HG03025 (cell line): Measurements from ENCODE around the gene GRB10.

Experiments used
- ATAC-seq: cut with Tn5 transposase; IDR thresholded peaks from one replicate; pipeline ENCODE4 v1.9.1; 2021; ENCODE audit warnings: mild to moderate bottlenecking, moderate library complexity; ENCODE audit not compliant: unreplicated experiment, low FRiP score

The GRB10 gene

DNA sequence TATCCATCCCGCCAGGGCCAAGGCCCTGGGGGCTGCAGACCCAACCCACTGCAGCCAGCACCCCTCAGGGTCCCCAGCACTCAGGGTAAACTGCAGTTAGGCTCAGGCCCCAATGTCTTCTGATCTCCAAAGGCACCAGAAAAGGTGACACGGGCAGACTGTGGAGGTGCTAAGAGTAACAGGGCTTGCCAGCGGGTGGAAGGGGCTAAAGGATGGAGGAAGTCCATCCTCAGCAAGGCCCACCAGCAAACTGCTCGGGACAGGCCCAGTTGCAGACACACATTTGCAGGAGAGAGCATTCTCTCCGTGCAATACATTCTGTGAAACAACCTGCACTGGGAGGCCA, 121.9 kb downstream of the GRB10 start:
- ATAC-seq, result no peak

DNA sequence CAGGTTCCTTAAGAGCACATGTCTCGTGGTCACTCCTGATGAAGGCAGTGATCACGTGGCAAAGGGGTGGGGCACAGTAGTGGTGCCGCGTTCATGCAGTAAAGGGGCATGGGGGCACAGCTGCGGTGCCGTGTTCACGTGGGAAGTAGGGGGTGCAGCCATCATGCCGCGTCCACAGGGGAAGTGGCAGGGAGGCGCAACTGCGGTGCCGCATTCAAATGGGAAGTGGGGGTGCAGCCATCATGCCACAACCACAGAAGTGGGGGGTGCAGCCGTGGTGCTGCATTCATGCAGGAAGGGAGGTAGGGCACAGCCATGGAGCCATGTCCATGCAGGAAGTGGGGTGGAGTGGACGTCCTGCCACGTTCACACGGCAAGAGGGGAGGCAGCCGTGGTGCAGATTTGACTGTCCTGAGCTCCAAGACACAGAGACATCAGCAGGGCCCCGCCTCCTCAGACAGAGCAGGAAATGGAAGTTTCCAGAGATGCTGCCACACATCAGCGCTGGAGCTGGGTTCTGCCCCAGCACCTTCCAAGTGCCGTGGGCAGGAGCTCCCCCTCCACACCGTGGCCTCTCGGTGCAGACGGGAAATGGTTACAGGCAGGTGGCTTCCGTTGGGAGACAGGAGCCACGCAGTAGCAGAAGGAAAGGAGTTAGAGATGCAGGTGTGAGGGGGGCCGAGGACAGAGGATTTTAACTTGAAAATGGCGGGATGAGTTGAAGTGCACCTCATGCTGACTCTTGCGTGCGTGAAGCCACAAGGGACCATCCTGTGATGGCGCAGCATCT, 122.5 kb downstream of the GRB10 start:
- ATAC-seq, result no peak

DNA sequence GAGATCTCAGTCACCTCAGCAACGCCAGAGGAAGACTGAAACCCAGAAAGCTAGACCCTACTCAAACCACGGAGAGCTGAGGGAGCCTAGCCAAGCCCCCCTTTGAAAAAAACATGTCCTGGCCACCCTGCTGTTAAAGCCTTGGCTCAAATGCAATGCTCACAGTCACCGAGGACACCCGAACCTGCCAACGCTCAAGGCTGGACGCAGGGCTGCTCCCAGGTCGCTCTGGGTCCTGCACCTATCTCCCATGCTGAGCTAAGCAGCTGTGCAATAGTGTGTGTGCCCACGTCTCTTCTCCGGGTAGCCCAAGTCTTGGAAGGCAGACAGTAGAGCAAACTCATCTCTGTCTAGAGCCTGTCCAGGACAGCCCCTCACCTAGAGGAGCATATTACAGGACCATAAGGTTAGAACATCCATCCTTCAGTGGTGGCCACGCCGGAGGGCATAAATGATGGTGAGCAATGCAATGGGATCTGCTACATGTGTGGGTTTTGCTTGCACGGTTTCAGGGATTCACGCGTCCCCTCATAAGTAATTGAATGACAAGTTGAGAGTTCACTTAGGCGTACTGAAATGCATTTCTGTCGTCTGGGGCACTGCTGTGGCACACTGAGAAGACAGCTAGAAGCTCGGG, 123.2 kb downstream of the GRB10 start:
- ATAC-seq, result no peak

DNA sequence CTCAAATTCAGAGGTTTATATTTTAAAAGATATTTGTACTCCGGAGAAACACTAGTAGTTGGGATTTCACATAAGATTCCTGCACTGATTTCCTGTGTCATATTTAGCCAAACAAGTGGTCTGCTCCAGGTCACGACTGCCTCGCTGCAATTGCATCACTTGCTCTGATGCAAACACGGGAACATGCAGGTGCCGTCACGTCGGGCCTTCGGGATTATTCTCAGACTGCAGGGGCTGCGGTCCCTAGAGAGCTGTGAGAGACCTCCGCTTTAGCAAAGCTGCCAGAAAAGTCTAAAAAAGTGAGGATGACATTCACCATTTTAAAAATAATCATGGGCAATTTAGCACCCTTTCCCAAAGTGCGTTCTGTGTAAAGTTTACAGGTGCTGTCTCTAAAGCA, 124.0 kb downstream of the GRB10 start:
- no peak for ATAC-seq

DNA sequence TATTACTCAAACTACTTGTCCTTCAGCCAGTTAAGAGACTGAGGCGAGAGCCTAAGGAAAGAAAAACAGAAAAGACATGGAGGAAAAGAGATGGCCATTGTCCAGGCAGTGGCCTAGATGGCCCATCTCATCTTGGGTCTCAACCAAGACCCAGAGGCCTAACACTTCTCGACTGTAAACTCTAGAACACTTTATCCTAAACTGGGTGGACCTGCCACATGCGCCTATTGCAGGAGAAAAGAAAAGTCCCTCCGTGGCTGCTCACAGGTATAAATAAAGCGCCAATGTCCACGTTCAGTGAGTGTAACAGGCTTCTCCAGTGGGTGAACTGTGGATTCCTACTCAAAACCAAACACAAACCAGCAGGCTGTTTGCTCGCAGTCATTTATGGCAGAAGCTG, 124.8 kb downstream of the GRB10 start:
- ATAC-seq, result no peak

DNA sequence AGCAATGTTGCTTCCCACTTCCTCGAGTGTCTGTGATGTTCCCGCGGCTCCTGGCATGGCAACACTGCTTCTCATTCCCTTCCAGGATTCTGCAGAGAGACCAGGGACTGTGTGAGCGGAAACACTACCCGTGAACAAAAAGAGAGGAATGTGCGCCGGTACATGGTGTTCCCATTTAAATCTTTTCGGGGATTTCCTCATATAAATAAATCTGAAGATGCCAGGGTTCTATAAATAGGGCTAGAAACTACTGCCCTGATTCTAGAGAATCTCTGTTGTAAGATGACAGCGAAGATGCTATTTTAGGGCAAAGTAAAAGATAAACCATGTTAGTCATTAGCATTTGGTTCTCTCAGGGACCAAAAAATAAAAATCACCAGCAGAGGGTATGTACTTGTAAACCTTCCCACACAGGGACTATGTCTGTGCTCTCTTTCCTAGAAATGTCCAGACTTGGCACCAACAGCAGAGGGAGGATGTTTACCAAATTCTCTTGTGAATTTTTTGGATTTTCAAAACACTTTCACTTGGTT, 125.3 kb downstream of the GRB10 start:
- no peak for ATAC-seq

DNA sequence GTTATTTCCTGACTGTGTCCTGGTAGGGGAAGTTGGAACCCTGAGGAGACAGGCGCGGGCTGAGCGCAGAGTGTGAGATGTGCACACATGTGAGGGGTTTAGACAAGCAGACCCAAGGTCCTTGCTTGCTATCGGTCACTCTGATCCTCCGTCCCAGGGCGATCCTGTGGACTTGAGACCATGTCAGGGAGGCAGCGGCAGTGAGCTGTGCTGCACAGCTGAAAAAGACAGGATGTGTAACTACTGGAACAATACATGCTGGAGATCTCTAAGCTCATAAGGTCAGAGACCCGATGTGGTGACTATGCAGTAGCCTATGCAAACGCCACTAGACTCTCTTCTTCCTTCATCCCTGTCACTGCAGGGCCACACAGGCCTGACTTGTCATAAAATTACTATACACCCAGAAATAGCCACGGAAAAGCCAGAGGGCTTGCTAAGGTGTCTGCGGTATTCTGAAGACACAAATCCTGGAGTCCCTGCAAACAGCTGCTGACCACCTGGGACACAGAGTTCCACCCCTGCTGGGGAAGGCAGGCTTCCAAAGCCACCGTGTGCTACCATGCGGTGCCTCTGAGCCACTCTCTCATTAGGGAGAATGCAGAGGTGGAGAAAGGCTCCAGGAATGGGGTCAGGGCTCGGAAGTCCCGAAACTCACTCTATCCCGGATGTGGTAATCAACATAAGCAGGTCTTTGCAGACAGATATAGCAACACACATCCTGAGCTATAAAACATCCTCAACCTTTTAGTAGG, 126.4 kb downstream of the GRB10 start:
- no peak for ATAC-seq

DNA sequence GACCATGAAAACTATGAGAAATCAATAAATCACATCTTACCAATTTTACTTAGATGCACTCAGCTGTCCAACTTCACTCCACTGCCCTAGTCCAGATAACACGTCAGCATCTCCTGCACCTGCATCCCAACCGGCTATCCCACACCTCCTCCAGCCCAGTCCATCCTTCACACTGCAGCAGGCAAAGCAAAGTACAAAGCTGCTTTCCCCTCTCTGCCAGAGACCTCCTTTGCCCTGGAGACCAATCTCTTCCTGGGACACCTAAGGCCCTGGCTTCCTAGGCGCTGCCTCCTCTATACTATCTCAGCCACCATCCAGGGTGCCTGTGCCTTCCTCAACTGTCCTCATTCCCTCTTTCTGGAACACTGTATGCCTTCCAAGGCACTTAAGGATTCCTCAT, 127.2 kb downstream of the GRB10 start:
- ATAC-seq, result no peak

DNA sequence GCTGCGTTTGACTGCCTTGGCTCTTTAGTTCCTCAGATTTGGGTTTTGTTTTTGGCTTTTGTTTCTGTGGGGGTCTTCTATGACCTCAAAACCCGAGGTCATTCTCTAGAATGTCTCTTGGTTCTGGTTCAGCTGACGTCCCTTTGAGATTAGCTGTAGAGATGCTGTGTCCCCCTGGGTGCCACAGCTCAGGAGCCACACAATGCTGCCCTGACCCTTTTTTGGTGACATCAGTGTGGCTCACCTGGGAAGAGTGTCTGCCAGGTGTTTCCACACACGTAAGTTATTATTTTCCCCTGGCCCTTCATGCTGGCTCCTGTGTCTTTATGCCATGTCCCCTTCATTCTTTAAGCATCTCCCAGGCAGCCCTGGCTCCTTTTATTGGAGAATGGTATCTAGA, 127.7 kb downstream of the GRB10 start:
- ATAC-seq, result no peak

DNA sequence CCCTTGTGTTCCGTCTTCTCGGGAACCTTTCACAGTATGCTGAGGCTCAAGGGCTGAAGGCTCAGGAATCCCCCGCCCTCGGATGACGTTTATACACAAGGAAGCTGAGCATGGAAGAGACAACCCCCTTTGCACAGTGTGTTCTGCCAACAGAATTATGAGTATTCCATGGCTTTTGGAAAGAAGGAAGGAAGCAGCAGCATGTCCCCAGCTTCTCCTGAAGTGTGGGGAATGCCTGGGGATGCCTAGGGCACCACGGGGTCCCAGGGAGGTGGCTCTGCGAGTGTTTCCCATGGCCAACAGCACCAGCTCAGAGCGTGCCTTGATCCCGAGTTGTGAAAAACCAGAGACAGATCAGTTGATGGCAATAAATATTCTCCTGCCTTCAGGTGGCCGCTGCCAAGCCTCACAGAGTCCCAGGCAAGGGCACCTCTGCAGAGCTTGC, 128.7 kb downstream of the GRB10 start:
- no peak for ATAC-seq

DNA sequence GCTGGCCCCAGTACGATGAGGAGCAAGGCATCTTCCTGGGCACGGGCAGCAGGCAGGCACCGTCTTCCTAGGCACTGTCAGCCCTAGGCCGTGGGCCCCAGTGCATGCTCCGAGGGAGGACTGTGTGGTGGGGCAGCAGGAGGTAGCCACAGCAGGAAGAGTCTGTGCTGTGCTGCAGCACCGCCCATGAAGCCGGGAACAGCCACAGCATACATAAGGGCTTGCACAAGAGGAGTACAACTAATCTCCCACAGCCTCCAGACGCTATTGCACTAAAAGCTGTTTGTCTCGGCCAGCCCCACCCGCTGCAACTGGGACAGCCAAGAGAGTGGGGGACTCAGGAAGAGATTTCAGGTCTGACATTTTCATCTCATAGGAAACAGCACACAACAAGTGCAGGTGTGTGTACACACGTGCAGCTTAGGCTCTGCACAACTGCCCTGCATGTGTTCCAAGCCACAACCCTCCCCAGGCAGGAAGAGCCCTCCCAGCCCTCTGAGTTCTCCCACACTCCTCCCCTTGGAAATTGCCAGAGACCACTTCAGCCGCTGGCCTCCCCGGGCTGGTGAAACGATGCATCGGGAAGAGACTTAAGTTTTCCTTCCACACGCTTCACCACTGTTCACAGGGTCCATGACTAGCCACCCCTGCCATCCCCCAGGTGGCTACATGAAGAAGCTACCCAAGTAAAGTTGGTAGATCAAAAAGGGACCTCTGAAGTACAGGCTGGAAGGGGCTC, 129.4 kb downstream of the GRB10 start:
- ATAC-seq, result no peak

DNA sequence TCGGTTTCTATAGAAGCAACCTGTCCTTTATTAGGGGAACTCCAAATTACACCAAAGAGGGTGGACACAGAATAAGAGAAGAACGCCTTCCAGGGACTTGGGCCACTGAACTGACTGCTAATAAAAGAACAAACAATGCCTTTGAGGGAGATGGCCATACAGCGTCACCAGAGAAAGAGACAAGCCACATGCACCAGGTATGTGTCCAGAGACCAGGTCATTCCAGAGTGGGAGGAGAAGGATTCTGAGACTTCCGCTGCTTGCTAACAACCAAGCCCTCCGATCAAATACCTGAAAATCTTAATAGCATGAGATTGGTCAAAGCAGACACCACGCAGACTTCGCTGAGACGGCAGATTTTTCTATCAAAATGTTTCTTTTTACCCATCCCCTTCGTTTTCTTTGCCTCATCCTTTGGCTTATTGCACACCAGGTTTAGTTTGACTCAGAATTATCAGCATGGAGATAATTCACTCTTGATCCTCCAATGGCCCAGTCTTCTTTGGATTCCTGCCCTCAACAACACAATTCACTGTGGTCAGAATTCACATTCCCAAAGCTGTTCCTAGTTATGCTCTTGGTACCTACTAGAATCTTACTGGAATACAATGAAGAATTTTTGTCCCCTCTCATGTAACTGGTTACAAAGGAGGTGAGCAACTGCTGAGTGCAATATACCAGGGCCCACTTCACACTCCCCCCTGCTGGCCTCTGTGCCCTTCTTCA, 130.1 kb downstream of the GRB10 start:
- ATAC-seq, result no peak

DNA sequence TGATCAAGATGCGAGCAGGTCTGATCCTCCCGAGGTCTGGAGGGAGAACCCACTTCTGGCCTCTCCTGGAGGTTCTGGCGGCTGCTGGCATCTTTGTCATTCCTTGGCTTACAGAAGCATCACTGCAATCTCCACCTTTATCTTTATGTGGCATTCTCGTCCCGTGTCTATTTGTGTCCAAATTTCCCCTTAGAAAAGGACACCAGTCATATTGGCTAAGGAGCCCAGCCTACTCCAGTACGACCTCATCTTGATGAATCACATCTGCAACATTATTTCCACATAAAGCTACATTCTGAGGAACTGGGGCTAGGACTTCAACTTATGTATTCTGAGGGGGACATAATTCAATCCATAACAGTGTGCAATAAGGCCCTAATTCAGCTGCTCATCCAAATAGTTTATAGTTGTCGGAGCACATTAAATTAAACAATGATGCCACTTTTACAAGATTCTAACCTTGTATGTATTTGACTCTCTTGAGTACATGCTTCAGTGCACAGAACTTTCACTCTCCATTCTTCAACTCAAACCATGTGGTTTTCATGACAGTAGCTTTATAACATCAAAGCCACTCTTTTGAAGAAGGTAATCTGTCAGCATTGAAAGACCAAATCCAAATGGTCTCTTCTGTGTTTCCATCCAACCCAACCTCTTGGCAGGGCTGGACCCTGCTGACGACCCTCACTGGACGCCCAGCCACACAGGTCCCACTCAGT, 131.3 kb downstream of the GRB10 start:
- no peak for ATAC-seq

DNA sequence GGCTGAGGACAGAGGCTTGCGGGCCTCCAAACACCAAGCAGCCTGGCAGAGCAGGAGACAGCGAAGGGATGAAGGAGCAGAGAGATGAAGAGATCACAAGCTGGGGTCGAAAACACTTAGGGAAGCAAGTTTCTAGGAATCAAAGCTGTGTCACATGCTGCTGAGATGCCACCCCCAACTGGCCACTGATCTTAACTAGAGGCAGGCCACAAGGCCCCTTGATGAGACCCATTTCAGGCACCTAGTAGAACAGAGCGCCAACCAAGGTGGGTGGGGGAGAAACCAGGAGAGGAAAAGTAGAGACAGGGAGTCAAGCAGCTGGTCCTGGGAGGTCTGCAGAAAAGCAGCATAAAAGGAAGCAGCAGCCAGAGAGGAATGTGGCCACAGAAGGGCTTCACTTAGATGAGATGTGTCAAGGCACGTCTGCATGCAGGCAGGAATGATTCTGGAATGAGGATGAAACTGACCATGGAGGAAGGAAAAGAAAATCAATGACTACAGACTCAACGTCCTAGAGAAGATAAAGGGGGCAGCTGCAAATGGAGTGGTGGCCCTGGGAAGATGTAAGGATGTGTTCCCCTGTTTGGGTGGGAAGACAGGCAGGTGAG, 132.5 kb downstream of the GRB10 start:
- ATAC-seq, result no peak

DNA sequence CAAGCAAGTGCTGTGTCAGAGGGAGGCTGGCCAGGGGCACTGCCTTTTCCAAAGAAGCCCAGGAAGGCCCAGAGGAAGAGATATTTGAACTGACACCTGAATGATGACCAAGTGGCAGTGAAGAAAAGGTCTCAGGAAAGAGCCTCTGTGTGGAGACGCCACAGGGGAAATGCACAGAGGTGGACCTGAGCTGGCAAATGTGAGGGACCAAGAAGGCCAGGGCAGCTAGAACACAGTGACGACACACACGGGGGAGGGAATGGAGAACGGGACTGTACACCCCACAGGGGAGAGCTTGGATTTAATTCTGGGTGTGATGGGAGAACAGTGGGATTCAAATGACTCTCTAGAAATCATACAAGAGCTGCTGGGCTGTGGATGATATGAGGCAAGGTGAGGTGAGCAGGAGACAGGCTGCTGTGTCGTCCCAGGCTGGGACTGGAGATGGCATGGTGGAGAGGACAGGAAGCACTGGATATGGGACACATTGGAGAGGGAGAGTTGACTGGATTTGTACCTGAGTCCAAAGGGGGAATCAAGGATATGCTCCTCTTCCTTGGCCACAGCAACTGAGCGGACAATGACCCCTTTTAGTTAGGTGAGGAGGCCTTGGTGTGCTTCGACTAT, 133.3 kb downstream of the GRB10 start:
- no peak for ATAC-seq

DNA sequence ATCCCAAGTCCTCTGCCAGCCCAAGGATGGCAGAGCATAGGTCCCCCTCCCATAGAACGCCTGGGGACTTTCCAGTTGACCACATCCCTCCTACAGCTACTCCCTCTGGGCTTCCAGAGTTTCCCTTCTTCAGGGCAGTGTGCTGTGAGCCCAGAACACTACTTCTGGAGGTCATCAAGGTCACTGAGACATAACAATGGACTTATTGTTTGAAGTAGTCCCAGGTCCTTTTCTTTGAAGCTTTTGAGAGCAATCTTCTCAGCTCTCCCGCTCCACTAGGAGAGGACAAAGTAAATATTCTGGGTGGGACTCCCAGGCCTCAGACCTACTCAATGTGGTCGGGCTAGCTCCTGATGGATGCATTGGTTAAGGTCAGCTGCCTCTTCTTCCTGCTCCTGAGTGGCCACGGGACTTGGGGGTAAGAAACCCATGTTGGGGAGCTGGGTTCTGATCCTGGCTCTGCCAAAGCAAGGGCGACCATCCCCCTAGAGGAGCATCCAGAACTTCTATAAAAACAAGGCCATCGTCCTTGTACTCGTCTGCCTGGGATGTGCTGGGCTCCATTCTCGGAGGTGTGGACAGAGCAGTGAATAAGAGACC, 134.0 kb downstream of the GRB10 start:
- no peak for ATAC-seq

DNA sequence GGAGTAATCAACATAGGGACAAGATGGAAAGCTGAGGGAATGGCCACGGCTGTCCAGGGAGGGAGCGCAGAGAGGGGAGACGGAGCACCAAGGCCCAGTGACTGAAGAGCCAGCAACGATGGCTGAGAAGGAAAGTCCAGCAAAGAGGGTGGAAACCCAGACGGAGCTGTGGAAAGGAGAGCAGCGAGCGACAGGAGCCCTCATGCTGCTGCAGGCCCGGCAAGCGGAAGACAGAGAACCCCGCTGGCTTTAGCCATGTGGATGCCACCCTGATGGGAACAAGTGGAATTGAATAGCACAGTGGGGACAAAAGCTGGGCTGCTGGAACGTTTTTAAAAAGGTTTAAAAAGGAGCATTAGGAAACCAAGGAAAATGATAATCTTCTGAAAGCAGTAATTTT, 134.6 kb downstream of the GRB10 start:
- ATAC-seq, result no peak

DNA sequence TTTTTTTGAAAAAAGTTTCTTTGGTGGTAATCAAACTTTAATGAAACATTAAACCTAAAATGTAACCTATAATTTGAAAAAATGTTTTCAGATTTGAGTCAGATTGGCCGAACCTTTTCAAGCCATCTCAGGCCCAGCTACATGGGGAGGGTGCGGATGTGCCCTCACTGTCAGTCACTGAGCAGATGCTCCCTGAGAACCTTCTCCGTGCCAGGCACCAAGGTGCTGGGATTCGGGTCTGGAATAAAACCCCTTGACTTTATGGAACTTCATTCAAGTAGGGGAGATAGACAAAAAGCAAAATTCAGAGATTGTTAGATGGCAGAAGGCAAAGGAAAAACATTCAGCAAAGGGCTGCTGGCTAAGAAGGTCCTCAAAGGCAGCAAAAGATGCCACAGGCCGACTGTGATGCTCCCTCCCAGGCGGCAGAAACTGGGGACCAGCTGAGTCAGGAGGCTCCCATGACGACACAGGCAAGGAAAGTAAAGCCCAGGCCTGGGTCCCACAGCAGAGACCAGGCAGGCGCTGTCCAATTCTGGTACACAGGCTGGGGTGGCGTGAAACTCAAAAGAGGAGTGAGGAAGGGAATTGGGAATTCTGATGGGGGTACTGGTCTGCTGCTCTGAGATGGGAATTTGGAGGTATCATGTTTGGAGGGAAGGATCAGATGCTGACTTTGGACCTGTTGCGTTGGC, 135.3 kb downstream of the GRB10 start:
- ATAC-seq, result no peak
